H9 (cell line): ENCODE data around the gene HSD17B12. TPM values are rescaled to one million over a fixed set of nuclear protein-coding genes. Genes with fewer than 3 reads are reported as not detected.

Experiments used
- DNase-seq: peaks from one replicate; pipeline ENCODE4 v3.0.0-alpha.2; 2017
- H2AFZ ChIP-seq: one replicate; pipeline ENCODE4 v1.6.1; 2013; ENCODE audit warnings: mild to moderate bottlenecking, low read length, control low read depth, moderate library complexity
- H2AK5ac ChIP-seq: 2 replicates; pipeline ENCODE4 v1.6.1; 2013; ENCODE audit warnings: low read length, control low read depth, mixed read lengths; ENCODE audit not compliant: insufficient read length
- H2BK120ac ChIP-seq: one replicate; pipeline ENCODE4 v1.6.1; 2013; ENCODE audit warnings: low read depth, mild to moderate bottlenecking, low read length, control low read depth, inconsistent platforms; ENCODE audit not compliant: poor library complexity, severe bottlenecking
- H2BK12ac ChIP-seq: 2 replicates; pipeline ENCODE4 v1.6.1; 2013; ENCODE audit warnings: low read length, control low read depth, mixed read lengths, low read depth; ENCODE audit not compliant: insufficient read length
- H2BK15ac ChIP-seq: 2 replicates; pipeline ENCODE4 v1.6.1; 2013; ENCODE audit warnings: low read depth, low read length, control low read depth
- H2BK20ac ChIP-seq: one replicate; pipeline ENCODE4 v1.6.1; 2013; ENCODE audit warnings: low read depth, mild to moderate bottlenecking, low read length, control low read depth, inconsistent platforms; ENCODE audit not compliant: poor library complexity, severe bottlenecking
- H2BK5ac ChIP-seq: 2 replicates; pipeline ENCODE4 v1.6.1; 2013; ENCODE audit warnings: low read length, control low read depth, mixed read lengths; ENCODE audit not compliant: insufficient read length
- H3K14ac ChIP-seq: 2 replicates; pipeline ENCODE4 v1.6.1; 2013; ENCODE audit warnings: low read length, control low read depth; ENCODE audit not compliant: insufficient read depth
- H3K18ac ChIP-seq: 2 replicates; pipeline ENCODE4 v1.6.1; 2013; ENCODE audit warnings: low read depth, mild to moderate bottlenecking, mixed read lengths, low read length, control low read depth; ENCODE audit not compliant: insufficient read length
- H3K23ac ChIP-seq: 2 replicates; pipeline ENCODE4 v1.6.1; 2013; ENCODE audit warnings: low read length, control low read depth, mixed read lengths, low read depth; ENCODE audit not compliant: insufficient read length
- H3K23me2 ChIP-seq: 2 replicates; pipeline ENCODE4 v1.6.1; 2013; ENCODE audit warnings: low read depth, mild to moderate bottlenecking, mixed read lengths, low read length, control low read depth; ENCODE audit not compliant: insufficient read length, poor library complexity, severe bottlenecking
- H3K27ac ChIP-seq: 2 replicates; pipeline ENCODE4 v1.5.1; 2013; ENCODE audit warnings: low read length, control low read depth, mixed read lengths, low read depth; ENCODE audit not compliant: insufficient read length
- H3K27me3 ChIP-seq: 2 replicates; pipeline ENCODE4 v1.6.1; 2013; ENCODE audit warnings: low read length, control low read depth, inconsistent platforms; ENCODE audit not compliant: insufficient read depth
- H3K4ac ChIP-seq: 2 replicates; pipeline ENCODE4 v1.6.1; 2013; ENCODE audit warnings: low read depth, mild to moderate bottlenecking, control low read depth, inconsistent platforms, low read length, moderate library complexity
- H3K4me1 ChIP-seq: 2 replicates; pipeline ENCODE4 v1.6.1; 2013; ENCODE audit warnings: low read length, control low read depth, inconsistent platforms; ENCODE audit not compliant: insufficient read depth
- H3K4me2 ChIP-seq: 2 replicates; pipeline ENCODE4 v1.6.1; 2013; ENCODE audit warnings: low read length, control low read depth, mixed read lengths; ENCODE audit not compliant: insufficient read length, insufficient read depth
- H3K56ac ChIP-seq: 2 replicates; pipeline ENCODE4 v1.6.1; 2013; ENCODE audit warnings: low read depth, mild to moderate bottlenecking, mixed read lengths, low read length, control low read depth; ENCODE audit not compliant: insufficient read length
- H3K79me1 ChIP-seq: 2 replicates; pipeline ENCODE4 v1.6.1; 2013; ENCODE audit warnings: low read depth, mild to moderate bottlenecking, moderate library complexity, low read length, control low read depth, inconsistent platforms; ENCODE audit not compliant: insufficient read depth, poor library complexity, severe bottlenecking
- H3K79me2 ChIP-seq: 2 replicates; pipeline ENCODE4 v1.6.1; 2013; ENCODE audit warnings: low read length, control low read depth, inconsistent platforms; ENCODE audit not compliant: insufficient read depth
- H3K9ac ChIP-seq: 2 replicates; pipeline ENCODE4 v1.6.1; 2013; ENCODE audit warnings: low read length, control low read depth, mixed read lengths; ENCODE audit not compliant: insufficient read length; ENCODE audit errors: extremely low read depth
- H3K9me3 ChIP-seq: one replicate; pipeline ENCODE4 v1.6.1; 2013; ENCODE audit warnings: low read depth, low read length, inconsistent platforms; ENCODE audit not compliant: control insufficient read depth
- H3T11ph ChIP-seq: one replicate; pipeline ENCODE4 v1.6.1; 2013; ENCODE audit warnings: mild to moderate bottlenecking, low read length, control low read depth, inconsistent platforms
- H4K20me1 ChIP-seq: one replicate; pipeline ENCODE4 v1.6.1; 2013; ENCODE audit not compliant: control insufficient read depth, insufficient read length, insufficient read depth
- H4K5ac ChIP-seq: 2 replicates; pipeline ENCODE4 v1.6.1; 2013; ENCODE audit warnings: low read depth, mild to moderate bottlenecking, mixed read lengths, low read length, control low read depth; ENCODE audit not compliant: insufficient read length
- H4K8ac ChIP-seq: replicated peaks from 2 replicates; pipeline ENCODE4 v1.6.1; 2013; ENCODE audit warnings: low read length, control low read depth, mixed read lengths, low read depth; ENCODE audit not compliant: insufficient read length
- H4K91ac ChIP-seq: 2 replicates; pipeline ENCODE4 v1.6.1; 2013; ENCODE audit warnings: low read depth, mild to moderate bottlenecking, moderate library complexity, mixed read lengths, low read length, control low read depth; ENCODE audit not compliant: insufficient read length
- H3K27ac Mint-ChIP-seq, 3 experiments: 2 replicates in 2 of 3; 3 replicates in 1 of 3; pipeline ENCODE4 v1.8.0; 2020 to 2021; ENCODE audit warnings: mixed read lengths in 3 of 3, mild to moderate bottlenecking in 1 of 3, moderate library complexity in 1 of 3
- H3K27me3 Mint-ChIP-seq: 2 replicates; pipeline ENCODE4 v1.8.0; 2021; ENCODE audit warnings: low read depth, mild to moderate bottlenecking, moderate library complexity, mixed read lengths
- H3K36me3 Mint-ChIP-seq, 3 experiments: 2 replicates in 2 of 3; 3 replicates in 1 of 3; pipeline ENCODE4 v1.8.0; 2020 to 2021; ENCODE audit warnings: low read depth in 3 of 3, mixed read lengths in 3 of 3; ENCODE audit not compliant: insufficient read depth in 1 of 3
- H3K4me1 Mint-ChIP-seq, 2 experiments: 2 replicates each; pipeline ENCODE4 v1.8.0; 2020; ENCODE audit warnings: mixed read lengths in 2 of 2
- H3K4me3 Mint-ChIP-seq, 2 experiments: 2 replicates in 1 of 2; 3 replicates in 1 of 2; pipeline ENCODE4 v1.8.0; 2020 to 2021; ENCODE audit warnings: mild to moderate bottlenecking in 2 of 2, mixed read lengths in 2 of 2, moderate library complexity in 1 of 2
- H3K9me3 Mint-ChIP-seq, 2 experiments: 2 replicates in 1 of 2; 3 replicates in 1 of 2; pipeline ENCODE4 v1.8.0; 2020; ENCODE audit warnings: mild to moderate bottlenecking in 2 of 2, mixed read lengths in 2 of 2, moderate library complexity in 1 of 2
- CTCF ChIP-seq: fragments of 200-600 bp; sonication (generic); conservative IDR thresholded peaks from 3 replicates; pipeline ENCODE4 v1.8.0; 2021; ENCODE audit warnings: antibody characterized with exemption, mild to moderate bottlenecking
- WGBS: extraction: QIAGEN DNeasy Blood & Tissue Kit; methylation state at CpG from one replicate; pipeline ENCODE4 v1.1.7; 2013; ENCODE audit warnings: missing lambda C conversion rate, low lambda C conversion rate, mixed read lengths; ENCODE audit not compliant: insufficient read length; ENCODE audit errors: extremely low coverage; 5-methylcytosine and 5-hydroxymethylcytosine counted together
- total RNA-seq: library from RNA; stranded (reverse); gene quantifications from 2 replicates; pipeline ENCODE4 v1.2.1, GENCODE V29; 2021

Gene HSD17B12
- total RNA-seq, 1 experiment from 2014 or later, result 111 TPM

- no peak overlapping the region for H3K4me2 ChIP-seq
- DNase-seq, result no peak
- no peak overlapping the region for H4K5ac ChIP-seq
- H2BK15ac ChIP-seq, result no peak overlapping the region
- H4K8ac ChIP-seq, result no peak overlapping the region
- no peaks in the 10 kb centered on the region for H3K23me2 ChIP-seq
- H3K4me1 Mint-ChIP-seq, result no peaks in the 10 kb centered on the region
- no peaks in the 10 kb centered on the region; the same call in 1 of the 2 replicates for H3K27me3 Mint-ChIP-seq
- H3K27ac Mint-ChIP-seq, result no peak overlapping the region
- peaks cover 0 to under 1% (median 0%) of the 10 kb centered on the region in 3 experiments; a peak in 2 of 7 replicates for H3K36me3 Mint-ChIP-seq
- no peak overlapping the region for H4K91ac ChIP-seq
- no peak overlapping the region for H3T11ph ChIP-seq
- H4K20me1 ChIP-seq, result no peaks in the 10 kb centered on the region
- no peak overlapping the region for H2BK5ac ChIP-seq
- no peak overlapping the region for H2BK12ac ChIP-seq
- no peak overlapping the region for H3K4me3 Mint-ChIP-seq
- no peak overlapping the region for H3K4ac ChIP-seq
- no peaks in the 10 kb centered on the region for H3K4me1 ChIP-seq
- no peak overlapping the region for H3K18ac ChIP-seq
- H3K27ac ChIP-seq, result no peak overlapping the region
- H3K9me3 Mint-ChIP-seq, result peaks cover 2 to 5% of the 10 kb centered on the region in 2 experiments; a peak in 2 of 5 replicates
- no peaks in the 10 kb centered on the region for H3K79me1 ChIP-seq
- H3K79me2 ChIP-seq, result no peaks in the 10 kb centered on the region
- no peak overlapping the region for H2AK5ac ChIP-seq
- no peak overlapping the region for H2BK120ac ChIP-seq
- no peak overlapping the region for H3K56ac ChIP-seq
- H2BK20ac ChIP-seq, result no peak overlapping the region
- H2AFZ ChIP-seq, result no peak overlapping the region
- H3K9me3 ChIP-seq, result no peaks in the 10 kb centered on the region
- no peak overlapping the region for H3K9ac ChIP-seq
- no peak overlapping the region for H3K14ac ChIP-seq
- H3K27me3 ChIP-seq, result no peaks in the 10 kb centered on the region
- WGBS, result no CpG with 5 or more reads among the region's 2 CpGs
- TF ChIP-seq CTCF, result no peak
- no peak overlapping the region for H3K23ac ChIP-seq
These were observed 180.6 kb downstream of the HSD17B12 start for GRCh38 chr11:43861141-43861540.
